ENCODE data around the gene TNFRSF13B. TPM values are rescaled to one million over a fixed set of nuclear protein-coding genes. Genes with fewer than 3 reads are reported as not detected.

TNFRSF13B gene
- polyA plus RNA-seq, 1 of the 3 experiments (the other 2 are of a cell fraction) = not detected

DNA sequence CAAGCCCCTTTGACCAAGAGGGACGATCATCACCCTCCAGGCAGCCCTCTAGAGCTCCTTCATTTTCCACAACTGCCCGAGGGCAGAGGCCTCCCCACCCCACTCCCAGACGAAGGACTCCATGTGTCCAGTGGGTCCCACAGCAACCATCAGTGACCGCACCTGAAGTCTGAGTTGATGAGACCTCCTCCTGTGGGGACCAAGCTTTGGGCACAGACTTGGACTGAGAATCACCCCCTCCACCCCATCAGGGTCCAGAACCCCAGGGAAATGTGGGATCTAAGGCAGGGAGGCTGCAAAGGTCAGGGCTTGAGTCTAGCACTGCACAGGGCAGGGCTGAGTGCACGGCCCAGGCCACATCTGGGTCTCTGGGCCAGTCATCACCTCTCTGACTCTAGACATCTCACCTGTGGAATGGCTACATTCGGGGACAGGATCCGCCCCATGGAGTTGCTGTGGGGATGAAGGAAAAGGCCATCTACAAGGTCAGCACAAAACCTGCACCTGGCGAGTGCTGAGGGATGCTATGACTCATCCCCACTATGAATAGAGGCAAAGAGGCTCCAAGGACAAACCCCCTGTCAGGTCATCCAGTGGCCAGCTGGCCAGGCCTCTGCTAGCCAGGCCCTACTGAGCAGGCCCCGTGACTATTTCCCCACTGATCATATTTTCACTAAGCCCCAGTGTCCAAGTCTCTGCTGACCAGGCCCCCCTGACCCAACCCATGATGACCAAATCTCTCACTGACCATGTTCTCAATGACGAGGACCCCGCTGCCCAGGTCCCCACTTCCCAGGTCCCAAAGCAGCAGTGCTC, 38.4 kb downstream of the TNFRSF13B start (continued):
- TF ChIP-seq EP300 (IDR thresholded peaks at IDR 0.05; ENCODE audit: borderline replicate concordance in 1 of 2, low read depth in 1 of 2, low read length in 1 of 2) (no peak), JUND (IDR thresholded peaks at IDR 0.05) (no peak), TCF12 (IDR thresholded peaks at IDR 0.05) (no peak), RXRA (IDR thresholded peaks at IDR 0.05; ENCODE audit: borderline replicate concordance, low read depth) (no peak)
- TF ChIP-seq, protein P1, sequence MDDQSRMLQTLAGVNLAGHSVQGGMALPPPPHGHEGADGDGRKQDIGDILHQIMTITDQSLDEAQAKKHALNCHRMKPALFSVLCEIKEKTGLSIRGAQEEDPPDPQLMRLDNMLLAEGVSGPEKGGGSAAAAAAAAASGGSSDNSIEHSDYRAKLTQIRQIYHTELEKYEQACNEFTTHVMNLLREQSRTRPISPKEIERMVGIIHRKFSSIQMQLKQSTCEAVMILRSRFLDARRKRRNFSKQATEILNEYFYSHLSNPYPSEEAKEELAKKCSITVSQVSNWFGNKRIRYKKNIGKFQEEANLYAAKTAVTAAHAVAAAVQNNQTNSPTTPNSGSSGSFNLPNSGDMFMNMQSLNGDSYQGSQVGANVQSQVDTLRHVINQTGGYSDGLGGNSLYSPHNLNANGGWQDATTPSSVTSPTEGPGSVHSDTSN (IDR thresholded peaks at IDR 0.05) = no peak

GRCh38 chr17:16932611-16933010, 39.3 kb downstream of the TNFRSF13B start:
- DNase-seq = no peak
- H3K27me3 ChIP-seq (ENCODE audit: insufficient read depth) = peaks cover 6% of the 10 kb centered on the region
- H3K9me2 ChIP-seq = no peaks in the 10 kb centered on the region
- no peaks in the 10 kb centered on the region for H3K4me1 ChIP-seq (ENCODE audit: control insufficient read depth in 1 of 2, insufficient read depth in 2 of 2, low read depth in 1 of 2, low read length in 1 of 2)
- no peak overlapping the region for H3K4me2 ChIP-seq
- no peak overlapping the region for H3K4me3 ChIP-seq (ENCODE audit: low read depth in 2 of 2, low read length in 1 of 2)
- no peaks in the 10 kb centered on the region for H3F3A ChIP-seq (replicated peaks; ENCODE audit: insufficient read depth)
- no peaks in the 10 kb centered on the region for H3K36me3 ChIP-seq (replicated peaks in 1 of 2; ENCODE audit: control insufficient read depth in 1 of 2, insufficient read depth in 2 of 2, low read length in 1 of 2)
- TF ChIP-seq RFX5 (IDR thresholded peaks at IDR 0.05; ENCODE audit: low read length) (no peak), SMC3 (IDR thresholded peaks at IDR 0.05; ENCODE audit: low read depth, low read length) (no peak), RCOR1 (IDR thresholded peaks at IDR 0.05; ENCODE audit: low read length) (no peak), POLR2AphosphoS5 (IDR thresholded peaks at IDR 0.05; ENCODE audit: low read depth, low read length) (no peak), NFIC (IDR thresholded peaks at IDR 0.05; ENCODE audit: borderline replicate concordance) (no peak), FOSL2 (IDR thresholded peaks at IDR 0.05; ENCODE audit: borderline replicate concordance, low read depth) (no peak), USF2 (IDR thresholded peaks at IDR 0.05; ENCODE audit: borderline replicate concordance, low read depth, low read length) (no peak)
- no peaks in the 10 kb centered on the region for H4K20me1 ChIP-seq (ENCODE audit: insufficient read depth)
- H3K9me3 ChIP-seq = no peaks in the 10 kb centered on the region
- WGBS (ENCODE audit: low lambda C conversion rate) = 9% methylated on average over 5 of the region's 6 CpGs
- CTCF ChIA-PET = interaction anchor here (0.9 kb wide), 1 partner anchor 12 kb away, joined by 3 read pairs; no protein-coding TSS in a partner anchor
- H3K9ac ChIP-seq = no peak overlapping the region
- H3K79me2 ChIP-seq (ENCODE audit: insufficient read depth) = no peaks in the 10 kb centered on the region
- POLR2A ChIA-PET = no interaction called here
- H3K27ac ChIP-seq (ENCODE audit: low read depth in 2 of 2, low read length in 1 of 2) = no peak overlapping the region
- no peak overlapping the region for H2AFZ ChIP-seq (ENCODE audit: low read depth)

DNA sequence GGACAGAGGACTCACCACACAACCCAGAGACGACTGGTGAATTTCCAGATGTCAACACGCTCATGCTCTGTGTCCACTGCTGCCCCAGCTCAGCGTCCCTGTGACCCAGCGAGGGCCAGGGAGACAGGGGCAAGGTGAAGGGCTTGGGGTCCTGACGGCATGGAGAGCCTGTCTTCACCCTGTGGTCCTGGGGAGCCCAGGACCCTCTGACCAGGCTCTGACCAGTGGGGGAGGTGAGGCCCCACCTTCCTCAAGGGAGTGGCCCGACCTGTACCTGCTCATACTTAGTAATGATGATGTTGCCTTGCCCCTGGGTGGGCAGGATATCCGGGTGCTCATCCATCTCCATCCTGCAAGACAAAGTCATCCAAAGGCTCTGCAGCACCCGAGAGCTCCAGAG, 39.8 kb downstream of the TNFRSF13B start:
- H3K4me3 ChIP-seq (ENCODE audit: low read depth in 2 of 2, low read length in 1 of 2) = no peak overlapping the region
- H3K79me2 ChIP-seq (ENCODE audit: insufficient read depth) = no peaks in the 10 kb centered on the region
- ChIA-PET CTCF (interaction anchor here (0.9 kb wide), 1 partner anchor 13 kb away, joined by 3 read pairs; no protein-coding TSS in a partner anchor), POLR2A (no interaction called here)
- H3K9ac ChIP-seq = no peak overlapping the region
- no peak overlapping the region for H2AFZ ChIP-seq (ENCODE audit: low read depth)
- H3K4me1 ChIP-seq (ENCODE audit: control insufficient read depth in 1 of 2, insufficient read depth in 2 of 2, low read depth in 1 of 2, low read length in 1 of 2) = no peaks in the 10 kb centered on the region
- 30% methylated on average over 5 of the region's 8 CpGs for whole genome bisulfite sequencing (ENCODE audit: low lambda C conversion rate)
- no peaks in the 10 kb centered on the region for H3K9me3 ChIP-seq
- no peak overlapping the region for H3K27ac ChIP-seq (ENCODE audit: low read depth in 2 of 2, low read length in 1 of 2)
- H3K27me3 ChIP-seq (ENCODE audit: insufficient read depth) = peaks cover 6% of the 10 kb centered on the region
- H3K9me2 ChIP-seq = no peaks in the 10 kb centered on the region
- DNase-seq = no peak
- no peaks in the 10 kb centered on the region for H3K36me3 ChIP-seq (replicated peaks in 1 of 2; ENCODE audit: control insufficient read depth in 1 of 2, insufficient read depth in 2 of 2, low read length in 1 of 2)
- no peaks in the 10 kb centered on the region for H4K20me1 ChIP-seq (ENCODE audit: insufficient read depth)
- no peak overlapping the region for H3K4me2 ChIP-seq
- H3F3A ChIP-seq (replicated peaks; ENCODE audit: insufficient read depth) = no peaks in the 10 kb centered on the region
- no peak for TF ChIP-seq MEF2A (IDR thresholded peaks at IDR 0.05; ENCODE audit: borderline replicate concordance, low read depth)
- TF ChIP-seq, protein P2, sequence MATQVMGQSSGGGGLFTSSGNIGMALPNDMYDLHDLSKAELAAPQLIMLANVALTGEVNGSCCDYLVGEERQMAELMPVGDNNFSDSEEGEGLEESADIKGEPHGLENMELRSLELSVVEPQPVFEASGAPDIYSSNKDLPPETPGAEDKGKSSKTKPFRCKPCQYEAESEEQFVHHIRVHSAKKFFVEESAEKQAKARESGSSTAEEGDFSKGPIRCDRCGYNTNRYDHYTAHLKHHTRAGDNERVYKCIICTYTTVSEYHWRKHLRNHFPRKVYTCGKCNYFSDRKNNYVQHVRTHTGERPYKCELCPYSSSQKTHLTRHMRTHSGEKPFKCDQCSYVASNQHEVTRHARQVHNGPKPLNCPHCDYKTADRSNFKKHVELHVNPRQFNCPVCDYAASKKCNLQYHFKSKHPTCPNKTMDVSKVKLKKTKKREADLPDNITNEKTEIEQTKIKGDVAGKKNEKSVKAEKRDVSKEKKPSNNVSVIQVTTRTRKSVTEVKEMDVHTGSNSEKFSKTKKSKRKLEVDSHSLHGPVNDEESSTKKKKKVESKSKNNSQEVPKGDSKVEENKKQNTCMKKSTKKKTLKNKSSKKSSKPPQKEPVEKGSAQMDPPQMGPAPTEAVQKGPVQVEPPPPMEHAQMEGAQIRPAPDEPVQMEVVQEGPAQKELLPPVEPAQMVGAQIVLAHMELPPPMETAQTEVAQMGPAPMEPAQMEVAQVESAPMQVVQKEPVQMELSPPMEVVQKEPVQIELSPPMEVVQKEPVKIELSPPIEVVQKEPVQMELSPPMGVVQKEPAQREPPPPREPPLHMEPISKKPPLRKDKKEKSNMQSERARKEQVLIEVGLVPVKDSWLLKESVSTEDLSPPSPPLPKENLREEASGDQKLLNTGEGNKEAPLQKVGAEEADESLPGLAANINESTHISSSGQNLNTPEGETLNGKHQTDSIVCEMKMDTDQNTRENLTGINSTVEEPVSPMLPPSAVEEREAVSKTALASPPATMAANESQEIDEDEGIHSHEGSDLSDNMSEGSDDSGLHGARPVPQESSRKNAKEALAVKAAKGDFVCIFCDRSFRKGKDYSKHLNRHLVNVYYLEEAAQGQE (IDR thresholded peaks at IDR 0.05; ENCODE audit: low read depth, low read length) = no peak
- TF ChIP-seq TAF1 (IDR thresholded peaks at IDR 0.05; ENCODE audit: borderline replicate concordance, low read depth, low read length) = no peak
- TF ChIP-seq NFIC (IDR thresholded peaks at IDR 0.05; ENCODE audit: borderline replicate concordance) = no peak
- no peak for TF ChIP-seq FOXJ3 (CRISPR knock-in tag; IDR thresholded peaks at IDR 0.05)
- TF ChIP-seq MXI1 (IDR thresholded peaks at IDR 0.05; ENCODE audit: low read depth, low read length) = no peak
- no peak for TF ChIP-seq POLR2AphosphoS5 (IDR thresholded peaks at IDR 0.05; ENCODE audit: low read depth, low read length)
- no peak for TF ChIP-seq FOXM1 (IDR thresholded peaks at IDR 0.05; ENCODE audit: low read depth)
- TF ChIP-seq SMC3 (IDR thresholded peaks at IDR 0.05; ENCODE audit: low read depth, low read length) = no peak
- no peak for TF ChIP-seq USF1 (IDR thresholded peaks at IDR 0.05; ENCODE audit: borderline replicate concordance, low read depth)
- no peak for TF ChIP-seq YY1 (IDR thresholded peaks at IDR 0.05; ENCODE audit: low read depth)
- no peak for TF ChIP-seq RXRA (IDR thresholded peaks at IDR 0.05; ENCODE audit: borderline replicate concordance, low read depth)
